A673 (cell line): ENCODE results near the gene SOX5.

ENCODE experiments used
- EZH2 ChIP-seq: fragments of 200-600 bp; sonication (generic); IDR thresholded peaks from 2 replicates; pipeline ENCODE4 v1.6.1; 2017; ENCODE audit warnings: borderline replicate concordance, low read depth, mild to moderate bottlenecking, mixed read lengths, antibody characterized with exemption, low read length; ENCODE audit not compliant: poor library complexity, severe bottlenecking
- TF ChIP-seq, protein P1 (sequence below): fragments of 300-800, 200-600 bp; sonication (generic); conservative IDR thresholded peaks from 2 replicates; pipeline ENCODE4 v1.5.1; 2017; ENCODE audit warnings: low read depth, mild to moderate bottlenecking, antibody characterized with exemption, low read length, moderate library complexity, mixed read lengths

- TF ChIP-seq, protein P1, sequence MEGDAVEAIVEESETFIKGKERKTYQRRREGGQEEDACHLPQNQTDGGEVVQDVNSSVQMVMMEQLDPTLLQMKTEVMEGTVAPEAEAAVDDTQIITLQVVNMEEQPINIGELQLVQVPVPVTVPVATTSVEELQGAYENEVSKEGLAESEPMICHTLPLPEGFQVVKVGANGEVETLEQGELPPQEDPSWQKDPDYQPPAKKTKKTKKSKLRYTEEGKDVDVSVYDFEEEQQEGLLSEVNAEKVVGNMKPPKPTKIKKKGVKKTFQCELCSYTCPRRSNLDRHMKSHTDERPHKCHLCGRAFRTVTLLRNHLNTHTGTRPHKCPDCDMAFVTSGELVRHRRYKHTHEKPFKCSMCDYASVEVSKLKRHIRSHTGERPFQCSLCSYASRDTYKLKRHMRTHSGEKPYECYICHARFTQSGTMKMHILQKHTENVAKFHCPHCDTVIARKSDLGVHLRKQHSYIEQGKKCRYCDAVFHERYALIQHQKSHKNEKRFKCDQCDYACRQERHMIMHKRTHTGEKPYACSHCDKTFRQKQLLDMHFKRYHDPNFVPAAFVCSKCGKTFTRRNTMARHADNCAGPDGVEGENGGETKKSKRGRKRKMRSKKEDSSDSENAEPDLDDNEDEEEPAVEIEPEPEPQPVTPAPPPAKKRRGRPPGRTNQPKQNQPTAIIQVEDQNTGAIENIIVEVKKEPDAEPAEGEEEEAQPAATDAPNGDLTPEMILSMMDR: no peak
- TF ChIP-seq EZH2: no peak
Measured at GRCh38 chr12:23987046-23987445, 37.6 kb upstream of the SOX5 start.
